Osteoblast (primary cell): ENCODE results near the gene UNC5C. TPM values are rescaled to one million over a fixed set of nuclear protein-coding genes. Genes with fewer than 3 reads are reported as not detected.

Experiments
- DNase-seq: peaks from one replicate; pipeline ENCODE4 v3.0.0; 2011; ENCODE audit warnings: low spot score, mixed read lengths; ENCODE audit not compliant: insufficient read length; ENCODE audit errors: missing footprints
- H2AFZ ChIP-seq: 2 replicates; pipeline ENCODE4 v1.6.0; 2011; ENCODE audit warnings: mild to moderate bottlenecking, low read length
- H3K27ac ChIP-seq: 2 replicates; pipeline ENCODE4 v1.5.1; 2011; ENCODE audit warnings: mild to moderate bottlenecking, low read depth, low read length, moderate library complexity
- H3K27me3 ChIP-seq: 2 replicates; pipeline ENCODE4 v1.6.0; 2012; ENCODE audit warnings: mild to moderate bottlenecking, control low read depth, inconsistent platforms, low read length, moderate library complexity; ENCODE audit not compliant: insufficient read depth
- H3K36me3 ChIP-seq: 2 replicates; pipeline ENCODE4 v1.5.1; 2011; ENCODE audit warnings: mild to moderate bottlenecking, low read length, control low read depth, moderate library complexity; ENCODE audit not compliant: insufficient read depth
- H3K4me1 ChIP-seq: 2 replicates; pipeline ENCODE4 v1.5.1; 2011; ENCODE audit warnings: mild to moderate bottlenecking, low read length, control low read depth, moderate library complexity; ENCODE audit not compliant: insufficient read depth
- H3K4me2 ChIP-seq: 2 replicates; pipeline ENCODE4 v1.6.0; 2011; ENCODE audit warnings: mild to moderate bottlenecking, low read length; ENCODE audit not compliant: insufficient read depth
- H3K4me3 ChIP-seq: fragments of 200-600 bp; sonication (generic); 3 replicates; pipeline ENCODE4 v1.5.1; 2012; ENCODE audit warnings: mild to moderate bottlenecking, low read length, inconsistent platforms; ENCODE audit not compliant: insufficient read depth
- H3K79me2 ChIP-seq: 2 replicates; pipeline ENCODE4 v1.6.0; 2012; ENCODE audit warnings: mild to moderate bottlenecking, low read length, control low read depth, inconsistent platforms; ENCODE audit not compliant: insufficient read depth
- H3K9me3 ChIP-seq: 2 replicates; pipeline ENCODE4 v1.5.1; 2011; ENCODE audit warnings: low read depth, low read length, control low read depth
- H4K20me1 ChIP-seq: 2 replicates; pipeline ENCODE4 v1.6.0; 2012; ENCODE audit warnings: mild to moderate bottlenecking, low read length, control low read depth; ENCODE audit not compliant: insufficient read depth
- CTCF ChIP-seq: IDR thresholded peaks from 2 replicates; pipeline ENCODE4 v1.5.1; 2011; ENCODE audit warnings: mild to moderate bottlenecking, low read depth, low read length, moderate library complexity; ENCODE audit errors: extremely low read depth
- total RNA-seq: library from RNA; depleted of rRNA; stranded (reverse); fragments of >200 nt; gene quantifications from 2 replicates; pipeline ENCODE4 v1.2.3, GENCODE V29; 2012

The UNC5C gene
- total RNA-seq, 1 donor: 9.0 TPM

DNA sequence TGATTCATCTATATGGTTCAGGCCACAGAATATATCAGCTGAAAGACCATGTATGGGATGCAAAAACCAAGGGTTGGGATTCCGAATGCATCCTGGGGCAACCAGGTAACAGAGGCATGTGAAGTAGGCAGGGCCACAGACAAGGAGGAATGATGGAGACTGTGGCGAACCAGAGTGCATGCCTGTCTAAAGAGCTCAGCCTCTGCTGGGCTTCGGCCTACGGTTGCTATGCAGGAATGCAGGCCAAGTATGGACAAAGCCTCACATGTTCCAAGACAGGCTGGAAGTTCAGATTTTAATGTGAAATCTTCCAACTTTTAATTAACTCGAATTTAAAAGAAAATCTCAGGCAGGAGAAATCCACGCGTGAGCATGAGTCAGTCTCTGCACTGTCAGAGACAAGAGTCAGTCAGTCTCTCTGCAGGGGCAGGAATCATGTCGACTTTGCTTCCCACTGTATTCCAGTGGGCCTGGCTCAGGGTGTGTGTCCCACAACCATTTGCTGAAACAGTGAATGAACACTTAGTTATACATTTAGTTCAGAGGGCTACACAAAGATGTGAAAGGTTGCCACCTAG is 344.4 kb downstream of the UNC5C start:
- Histone ChIP-seq H3K27ac (no peak overlapping the region), H3K27me3 (no peaks in the 10 kb centered on the region), H3K36me3 (no peaks in the 10 kb centered on the region), H3K9me3 (no peaks in the 10 kb centered on the region), H3K4me2 (no peak overlapping the region), H3K4me3 (no peak overlapping the region), H4K20me1 (no peaks in the 10 kb centered on the region), H2AFZ (no peak overlapping the region), H3K4me1 (no peaks in the 10 kb centered on the region), H3K79me2 (no peaks in the 10 kb centered on the region)
- no peak for DNase-seq
- no peak for TF ChIP-seq CTCF

DNA sequence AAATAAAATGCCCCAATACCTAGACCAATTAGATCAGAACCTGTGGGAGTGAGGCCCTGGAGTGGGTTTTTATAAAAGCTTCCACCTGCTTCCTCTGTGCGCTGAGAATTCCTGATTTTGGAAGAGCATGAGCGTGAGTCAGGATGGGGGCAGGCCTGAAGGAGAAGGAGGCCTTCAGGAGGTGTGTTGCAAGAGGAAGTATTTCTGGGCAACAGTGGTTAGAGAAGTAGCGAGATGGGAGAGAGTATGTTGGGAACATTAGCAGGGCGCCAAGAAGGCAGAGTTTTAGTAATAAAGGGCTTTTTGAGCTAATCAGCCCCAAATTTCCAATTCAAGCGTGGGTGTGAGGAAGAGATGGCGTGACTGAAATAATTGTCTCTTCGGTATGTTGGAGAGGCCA is 349.8 kb downstream of the UNC5C start:
- no peak overlapping the region for H2AFZ ChIP-seq
- no peak for DNase-seq
- H3K27me3 ChIP-seq: no peaks in the 10 kb centered on the region
- H3K9me3 ChIP-seq: no peaks in the 10 kb centered on the region
- H3K36me3 ChIP-seq: no peaks in the 10 kb centered on the region
- H3K79me2 ChIP-seq: no peaks in the 10 kb centered on the region
- H4K20me1 ChIP-seq: no peaks in the 10 kb centered on the region
- no peak for TF ChIP-seq CTCF
- no peaks in the 10 kb centered on the region for H3K4me1 ChIP-seq
- H3K4me2 ChIP-seq: no peak overlapping the region
- no peak overlapping the region for H3K27ac ChIP-seq
- no peak overlapping the region for H3K4me3 ChIP-seq

DNA sequence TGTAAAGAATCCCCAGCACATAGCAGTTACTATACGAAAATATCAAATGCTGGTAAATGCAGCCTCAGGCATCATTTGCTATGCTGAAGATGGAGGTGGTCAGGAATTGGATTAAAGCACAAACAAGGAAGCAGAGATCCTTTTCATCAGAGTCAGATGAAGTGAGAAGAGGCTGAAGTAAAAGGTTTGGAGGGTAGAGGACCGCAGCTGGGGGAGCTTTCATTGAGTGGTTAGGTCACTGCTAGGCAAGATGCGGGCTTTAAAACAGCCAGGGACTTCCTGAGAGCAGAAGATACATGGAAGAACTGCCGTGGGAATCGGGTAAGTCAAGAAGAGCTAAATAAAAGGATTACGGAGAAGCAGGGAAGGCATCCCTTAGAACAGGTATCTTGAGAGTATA is 351.4 kb downstream of the UNC5C start:
- Histone ChIP-seq H3K4me2 (no peak overlapping the region), H3K4me1 (no peaks in the 10 kb centered on the region), H3K79me2 (no peaks in the 10 kb centered on the region), H3K9me3 (no peaks in the 10 kb centered on the region), H3K27ac (no peak overlapping the region), H4K20me1 (no peaks in the 10 kb centered on the region), H3K4me3 (no peak overlapping the region), H3K36me3 (no peaks in the 10 kb centered on the region), H3K27me3 (no peaks in the 10 kb centered on the region), H2AFZ (no peak overlapping the region)
- DNase-seq: no peak
- TF ChIP-seq CTCF: no peak

GRCh38 chr4:95193391-95194224 is 355.2 kb downstream of the UNC5C start:
- Histone ChIP-seq H3K36me3 (no peaks in the 10 kb centered on the region), H3K9me3 (no peaks in the 10 kb centered on the region), H4K20me1 (no peaks in the 10 kb centered on the region), H3K4me3 (no peak overlapping the region), H3K79me2 (no peaks in the 10 kb centered on the region), H3K27me3 (no peaks in the 10 kb centered on the region), H3K4me2 (no peak overlapping the region), H2AFZ (no peak overlapping the region), H3K27ac (no peak overlapping the region), H3K4me1 (no peaks in the 10 kb centered on the region)
- TF ChIP-seq CTCF: no peak
- no peak for DNase-seq
